ENCODE data around the gene CCN5.

CCN5 gene

DNA sequence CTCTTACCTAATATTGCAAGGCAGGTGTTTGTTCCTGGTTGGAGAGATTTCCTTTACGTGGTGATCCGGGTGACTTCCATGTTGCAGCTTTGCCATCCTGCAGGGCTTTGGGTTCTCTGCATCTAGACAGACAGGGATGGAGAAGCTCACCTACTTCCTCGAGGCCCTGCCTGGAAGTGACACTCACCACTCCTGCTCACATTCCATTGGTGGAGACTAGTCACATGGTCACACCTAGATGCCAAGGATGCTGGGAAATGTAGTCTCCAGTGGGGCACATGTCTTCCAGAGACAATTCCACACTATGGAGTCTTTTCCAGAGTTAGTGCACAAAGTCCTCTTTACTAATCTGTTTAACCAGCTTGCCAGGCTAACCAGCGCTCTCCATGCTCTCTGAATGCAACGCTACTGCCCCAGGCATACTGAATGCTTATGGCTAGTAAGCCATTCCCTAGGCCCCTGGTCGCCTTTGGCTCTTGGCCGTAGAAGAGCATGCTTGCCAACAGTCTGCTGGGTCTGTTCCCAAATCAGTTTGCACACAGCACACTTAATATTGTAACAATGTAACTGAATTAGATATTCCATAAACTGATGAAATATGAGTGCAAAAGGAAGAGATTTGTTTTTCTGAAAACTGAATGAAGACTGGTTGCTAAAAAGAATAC lies 23.8 kb downstream of the CCN5 start:
- peak; percentile 73 for DNase-seq

DNA sequence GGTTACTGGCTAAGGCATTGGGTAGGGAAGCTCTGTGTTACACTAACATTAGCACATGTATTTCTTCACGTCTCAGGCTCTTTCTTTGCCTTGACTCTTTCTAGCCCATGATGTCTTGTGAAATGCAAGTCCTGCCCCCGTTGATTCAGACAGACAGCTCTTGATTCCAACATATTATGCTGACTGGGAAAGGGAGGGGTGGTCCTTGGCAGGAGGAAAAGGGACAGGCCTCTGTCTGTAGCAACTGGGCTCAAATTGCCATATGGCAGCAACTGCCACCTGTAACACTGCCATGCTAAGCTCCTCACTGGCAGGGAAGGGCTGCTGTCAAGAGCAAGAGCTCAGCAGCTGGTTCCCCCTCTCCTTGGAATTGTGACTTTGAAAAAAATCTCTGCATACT lies 24.8 kb downstream of the CCN5 start:
- DNase-seq, result no peak

DNA sequence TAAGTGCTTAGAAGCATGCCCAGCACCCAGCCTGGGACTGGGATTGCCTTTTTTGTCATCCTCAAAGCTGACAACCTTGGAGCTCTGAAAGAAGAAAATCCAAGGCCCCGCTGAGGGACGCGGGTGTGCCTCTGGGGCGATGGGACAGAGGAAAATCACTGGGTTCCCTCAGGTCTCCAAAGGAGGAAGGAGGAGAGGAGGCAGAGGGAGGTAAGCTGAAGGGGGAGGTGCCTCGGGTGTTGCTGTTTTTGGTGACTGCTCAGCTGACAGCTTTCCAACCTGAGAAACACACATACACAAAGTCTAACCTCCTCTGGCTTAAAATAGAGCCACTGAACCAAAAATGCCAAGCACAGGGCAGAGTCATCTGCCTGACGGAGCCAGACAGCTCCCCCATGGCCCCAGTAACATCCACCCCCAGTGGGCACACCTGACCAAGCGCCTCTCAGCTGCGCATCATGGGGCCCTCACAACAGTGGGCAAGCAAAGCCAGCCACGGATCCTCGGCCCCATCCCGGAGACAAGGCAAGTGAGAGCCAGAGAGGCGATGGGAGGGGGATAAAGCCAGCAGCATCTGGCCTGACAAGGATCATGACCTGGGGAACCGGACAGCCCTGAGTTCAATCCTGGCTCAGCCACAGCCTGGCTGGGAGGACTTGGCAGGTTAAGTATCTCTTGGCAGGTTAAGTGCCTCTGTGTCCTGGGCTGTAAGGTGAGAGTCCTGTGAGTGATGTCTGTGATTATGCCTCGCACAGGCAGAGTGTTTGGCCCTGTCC lies 27.3 kb downstream of the CCN5 start:
- DNase-seq, result no peak

DNA sequence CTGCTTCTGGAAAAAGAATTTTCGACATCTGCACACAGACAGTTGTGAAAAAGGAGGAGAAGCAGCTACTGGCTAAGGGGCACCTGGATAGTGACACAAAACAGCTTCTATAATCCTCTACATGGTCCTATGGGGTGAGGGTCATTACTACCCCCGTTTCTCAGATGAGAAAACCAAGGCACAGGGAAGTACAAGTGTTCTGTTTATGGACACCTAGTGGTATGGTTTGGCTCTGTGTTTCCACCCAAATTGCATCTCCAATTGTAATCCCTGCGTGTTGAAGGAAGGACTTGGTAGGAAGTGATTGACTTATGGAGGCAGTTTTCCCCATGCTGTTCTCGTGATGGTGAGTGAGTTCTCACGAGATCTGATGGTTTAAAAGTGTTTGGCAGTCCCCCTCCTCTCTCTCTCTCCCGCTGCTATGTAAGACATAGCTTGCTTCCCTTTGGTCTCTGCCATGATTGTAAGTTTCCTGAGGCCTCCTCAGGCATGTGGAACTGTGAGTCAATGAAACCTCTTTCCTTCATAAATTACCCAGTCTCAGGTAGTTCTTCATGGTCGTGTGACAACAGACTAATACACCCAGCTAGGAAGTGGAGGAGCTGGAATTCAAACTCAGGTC lies 28.0 kb downstream of the CCN5 start:
- DNase-seq, result no peak

DNA sequence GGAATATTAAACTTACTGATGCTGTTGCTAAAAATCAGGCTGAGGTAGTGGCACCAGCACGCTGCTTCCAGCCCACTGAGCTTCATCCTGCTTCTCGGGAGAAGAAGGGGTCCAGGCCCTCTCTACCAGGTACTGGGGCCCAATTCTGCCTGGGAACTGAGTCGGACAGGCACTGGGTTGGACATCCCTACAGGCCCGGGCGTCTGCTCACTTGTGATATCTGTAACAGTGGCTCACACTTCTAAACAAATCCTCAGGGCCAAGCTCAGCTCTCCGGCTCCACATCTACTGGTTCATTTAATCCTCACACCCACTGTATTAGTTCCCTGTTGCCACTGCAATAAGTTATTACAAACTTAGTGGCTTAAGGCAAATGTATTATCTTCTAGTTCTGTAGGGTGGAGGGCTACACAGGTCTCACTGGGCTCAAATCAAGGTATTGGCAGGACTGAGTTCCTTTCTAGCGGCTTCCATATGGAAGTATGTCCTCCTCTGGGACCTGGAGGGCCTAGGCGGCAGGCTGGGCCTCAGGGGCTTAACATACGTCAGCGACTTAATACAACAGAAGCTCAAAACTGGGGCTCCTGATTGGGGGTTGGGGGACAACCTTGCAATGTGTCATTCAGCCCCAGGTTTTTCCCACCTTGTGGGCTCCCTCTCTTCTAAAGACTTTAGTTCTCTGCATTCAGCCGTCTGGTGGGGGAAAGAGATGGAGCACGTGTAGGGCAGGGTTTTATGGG lies 28.9 kb downstream of the CCN5 start:
- no peak for DNase-seq

DNA sequence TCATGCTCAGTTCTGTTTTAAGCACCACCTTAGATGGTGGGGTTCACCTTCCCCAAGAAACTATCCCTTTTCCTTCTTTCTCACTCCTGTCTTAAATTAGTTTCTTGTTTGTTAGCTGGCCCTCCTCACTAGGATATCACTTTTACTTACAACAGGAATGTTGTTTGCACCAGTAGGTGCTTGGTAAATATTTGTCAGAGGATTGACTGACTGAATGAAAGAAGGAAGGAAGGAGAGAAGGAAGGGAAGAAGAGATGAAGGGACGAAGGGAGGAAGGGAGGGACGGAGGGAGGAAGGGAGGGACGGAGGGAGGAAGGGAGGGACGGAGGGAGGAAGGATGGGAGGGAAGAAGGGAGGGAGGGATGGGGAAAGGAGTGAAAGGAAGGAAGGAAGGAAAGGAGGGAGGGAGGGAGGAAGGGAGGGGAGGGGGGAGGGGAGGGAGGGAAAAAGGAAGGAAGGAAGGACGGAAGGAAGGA lies 30.0 kb downstream of the CCN5 start:
- DNase-seq, result no peak

DNA sequence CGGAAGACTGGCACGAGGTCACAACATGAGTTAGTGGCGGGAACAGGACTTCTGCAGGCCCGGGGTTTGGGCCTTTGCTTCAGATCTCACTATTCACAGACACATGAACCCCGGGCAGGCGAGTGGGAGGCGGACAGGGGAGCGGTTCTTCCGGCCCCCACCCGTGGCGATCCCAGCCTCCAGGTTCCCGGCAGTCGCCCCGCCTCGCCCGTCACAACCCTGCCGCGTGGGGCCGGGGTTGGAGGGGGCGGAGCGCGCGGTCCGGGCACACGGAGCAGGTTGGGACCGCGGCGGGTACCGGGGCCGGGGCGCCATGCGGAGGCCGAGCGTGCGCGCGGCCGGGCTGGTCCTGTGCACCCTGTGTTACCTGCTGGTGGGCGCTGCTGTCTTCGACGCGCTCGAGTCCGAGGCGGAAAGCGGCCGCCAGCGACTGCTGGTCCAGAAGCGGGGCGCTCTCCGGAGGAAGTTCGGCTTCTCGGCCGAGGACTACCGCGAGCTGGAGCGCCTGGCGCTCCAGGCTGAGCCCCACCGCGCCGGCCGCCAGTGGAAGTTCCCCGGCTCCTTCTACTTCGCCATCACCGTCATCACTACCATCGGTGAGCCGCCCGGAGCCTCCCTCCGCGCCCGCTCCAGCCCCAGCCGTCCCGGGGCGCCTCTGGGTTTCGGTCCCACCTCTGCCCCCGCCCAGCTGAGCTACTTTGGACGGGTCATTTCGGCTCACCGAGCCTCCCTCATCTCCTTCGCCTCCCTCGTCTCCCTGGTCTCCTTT lies 30.6 kb downstream of the CCN5 start, which contains the start of gene KCNK15:
Gene KCNK15 (plus strand): TSS at position 268 of the 769 bp plus-strand sequence. CDS start 46 bp downstream, at position 314.
- no peak for DNase-seq

DNA sequence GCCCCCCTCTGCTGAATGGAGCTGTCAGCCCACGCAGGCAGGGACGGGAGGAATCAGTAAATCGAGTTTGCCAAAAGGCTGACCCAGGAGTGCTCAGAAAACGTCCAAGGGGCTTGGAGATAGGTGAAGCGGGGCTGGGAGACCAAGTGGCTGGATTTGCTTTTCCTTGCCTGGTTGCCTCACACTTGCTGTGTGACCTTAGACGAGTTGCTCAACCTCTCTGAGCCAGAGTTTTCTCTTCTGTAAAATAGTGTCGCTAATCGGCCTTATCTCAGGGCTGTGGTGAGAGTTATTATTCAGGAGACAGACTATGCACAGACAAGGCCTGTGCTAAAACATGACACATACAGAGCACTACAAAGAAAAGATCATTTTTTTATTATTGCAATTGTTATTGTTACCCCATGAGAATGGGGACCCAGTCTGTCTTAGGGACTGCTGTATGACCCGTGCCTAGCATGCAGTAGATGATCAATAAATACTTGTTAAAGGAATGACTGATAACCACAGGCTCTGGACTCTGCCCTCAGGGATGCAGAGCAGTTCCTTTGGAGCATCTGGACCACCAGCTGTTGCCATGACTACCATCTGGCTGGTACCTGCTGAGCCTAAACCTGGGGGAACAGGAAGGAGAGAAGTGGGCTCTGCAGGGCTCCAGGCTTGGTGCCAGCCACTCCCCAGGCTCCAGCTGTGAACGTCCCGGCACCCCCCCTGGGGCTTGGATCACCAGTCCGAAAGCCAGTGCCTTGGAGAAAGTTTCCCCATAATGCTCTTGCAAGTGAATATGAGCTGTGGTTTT lies 31.4 kb downstream of the CCN5 start:
- DNase-seq, result no peak

DNA sequence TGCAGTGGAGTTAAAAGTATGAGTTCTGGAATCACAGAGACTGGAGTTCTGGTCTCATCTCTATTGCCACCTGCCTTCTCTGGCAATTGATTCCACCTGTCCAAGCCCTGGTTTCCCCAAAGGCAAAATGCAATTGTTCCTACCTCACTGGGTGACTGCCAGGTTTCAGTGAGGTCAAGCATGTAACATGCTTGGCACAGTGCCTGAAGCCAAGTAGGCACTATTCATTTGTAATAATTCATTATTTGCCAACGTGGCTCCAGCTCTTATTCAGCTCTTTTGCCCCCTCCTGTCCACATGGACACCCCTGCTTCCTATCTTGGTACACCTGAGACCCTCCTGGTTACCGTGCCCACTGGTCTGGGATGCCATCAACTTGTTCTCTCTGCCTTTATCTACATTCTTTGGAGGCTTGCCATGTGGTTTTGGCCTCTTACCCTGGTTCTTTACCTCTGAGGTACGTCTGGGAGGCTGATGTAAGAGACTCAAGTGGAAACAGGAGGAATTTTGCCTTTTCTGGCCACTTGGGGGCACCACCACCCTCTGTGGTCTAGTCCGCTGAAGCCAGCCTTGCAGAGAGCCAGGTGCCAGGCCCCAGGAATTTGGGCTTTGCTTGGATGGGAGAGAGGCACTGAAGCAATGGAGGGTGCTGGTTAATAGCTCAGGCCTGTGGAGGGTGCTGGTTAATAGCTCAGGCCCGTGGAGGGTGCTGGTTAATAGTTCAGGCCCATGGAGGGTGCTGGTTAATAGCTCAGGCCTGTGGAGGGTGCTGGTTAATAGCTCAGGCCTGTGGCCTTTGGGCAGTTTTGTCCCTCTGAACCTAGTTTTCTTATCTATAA lies 32.2 kb downstream of the CCN5 start:
- DNase-seq, result peak; percentile 99

DNA sequence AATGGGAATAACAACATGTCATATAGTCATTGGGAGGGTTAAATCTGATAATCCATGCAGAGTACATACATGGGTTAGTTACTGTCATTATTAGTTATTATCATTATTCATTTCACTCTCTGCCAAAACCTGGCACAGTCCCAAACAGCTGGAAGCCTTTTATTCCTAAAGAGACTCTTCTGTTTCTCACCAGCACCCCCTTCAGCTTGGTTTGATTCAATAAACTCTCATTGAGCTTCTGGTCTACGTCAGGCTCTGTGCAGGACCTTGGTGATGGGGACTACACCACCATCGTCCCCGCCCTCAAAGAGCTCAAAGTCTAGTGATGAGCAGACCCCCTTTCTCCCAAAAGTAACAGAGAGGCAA lies 32.8 kb downstream of the CCN5 start:
- peak; percentile 48 for DNase-seq

DNA sequence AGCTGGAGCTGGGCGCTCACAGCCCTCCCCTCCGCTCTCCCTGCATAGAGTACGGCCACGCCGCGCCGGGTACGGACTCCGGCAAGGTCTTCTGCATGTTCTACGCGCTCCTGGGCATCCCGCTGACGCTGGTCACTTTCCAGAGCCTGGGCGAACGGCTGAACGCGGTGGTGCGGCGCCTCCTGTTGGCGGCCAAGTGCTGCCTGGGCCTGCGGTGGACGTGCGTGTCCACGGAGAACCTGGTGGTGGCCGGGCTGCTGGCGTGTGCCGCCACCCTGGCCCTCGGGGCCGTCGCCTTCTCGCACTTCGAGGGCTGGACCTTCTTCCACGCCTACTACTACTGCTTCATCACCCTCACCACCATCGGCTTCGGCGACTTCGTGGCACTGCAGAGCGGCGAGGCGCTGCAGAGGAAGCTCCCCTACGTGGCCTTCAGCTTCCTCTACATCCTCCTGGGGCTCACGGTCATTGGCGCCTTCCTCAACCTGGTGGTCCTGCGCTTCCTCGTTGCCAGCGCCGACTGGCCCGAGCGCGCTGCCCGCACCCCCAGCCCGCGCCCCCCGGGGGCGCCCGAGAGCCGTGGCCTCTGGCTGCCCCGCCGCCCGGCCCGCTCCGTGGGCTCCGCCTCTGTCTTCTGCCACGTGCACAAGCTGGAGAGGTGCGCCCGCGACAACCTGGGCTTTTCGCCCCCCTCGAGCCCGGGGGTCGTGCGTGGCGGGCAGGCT lies 35.1 kb downstream of the CCN5 start:
- no peak for DNase-seq

DNA sequence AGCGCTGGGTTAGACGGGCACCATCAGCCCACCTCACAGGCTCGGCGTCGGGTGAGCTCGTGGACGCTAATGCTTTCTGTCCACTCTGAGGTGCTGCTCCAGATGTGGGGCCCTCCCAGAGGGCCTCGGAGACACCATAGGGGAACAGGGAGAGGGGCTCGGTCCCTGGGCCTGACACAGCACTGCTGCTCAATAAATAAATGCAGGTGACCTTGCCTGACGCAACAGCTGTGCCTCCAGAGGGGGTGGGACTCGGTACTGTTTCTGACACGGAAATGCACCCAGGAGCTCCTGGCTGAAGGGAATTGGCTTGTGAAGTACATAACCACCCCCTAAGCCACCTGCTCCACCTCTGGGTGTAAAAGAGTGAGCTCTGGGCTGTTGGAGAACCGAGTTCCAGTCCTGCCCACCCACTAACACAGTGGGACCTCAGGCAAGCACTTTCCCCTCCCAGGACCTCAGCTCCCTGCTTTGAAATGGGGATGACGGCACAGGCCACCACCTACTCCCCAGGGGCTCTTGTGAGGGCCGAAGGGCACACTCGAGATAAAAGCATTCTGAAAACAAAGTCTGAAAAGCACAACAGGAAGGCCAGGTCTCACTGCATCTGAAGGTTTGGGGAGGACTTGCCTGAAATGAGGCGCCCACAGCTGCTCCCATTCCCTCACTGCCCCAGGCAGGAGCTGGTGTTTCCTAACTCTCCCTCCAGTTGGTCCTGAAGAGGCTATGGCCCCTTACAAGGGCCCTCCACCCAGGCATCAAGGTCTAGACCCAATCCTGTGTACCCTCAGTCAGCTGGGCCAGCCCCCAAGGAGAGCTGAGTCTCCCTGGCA lies 37.1 kb downstream of the CCN5 start:
- DNase-seq, result no peak

DNA sequence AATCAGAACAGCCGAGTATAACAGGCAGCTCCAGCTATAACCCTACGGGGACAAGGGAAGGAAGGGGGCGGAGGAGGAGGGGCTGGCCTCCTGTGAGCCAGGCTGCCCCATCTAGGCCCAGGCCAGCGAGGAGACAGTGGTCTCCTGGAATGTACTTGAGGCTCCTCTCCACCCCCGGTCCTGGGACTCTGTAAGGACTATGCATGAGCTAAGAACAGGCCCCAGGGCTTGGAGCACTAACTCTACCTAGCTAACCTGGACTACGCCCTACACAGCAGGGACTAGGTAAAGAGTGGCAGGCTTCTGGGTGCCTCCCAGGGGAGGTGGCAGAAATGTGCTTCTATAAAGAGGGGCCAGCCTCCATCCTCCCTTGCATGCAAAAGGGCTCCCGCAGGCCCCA lies 39.4 kb downstream of the CCN5 start:
- no peak for DNase-seq

DNA sequence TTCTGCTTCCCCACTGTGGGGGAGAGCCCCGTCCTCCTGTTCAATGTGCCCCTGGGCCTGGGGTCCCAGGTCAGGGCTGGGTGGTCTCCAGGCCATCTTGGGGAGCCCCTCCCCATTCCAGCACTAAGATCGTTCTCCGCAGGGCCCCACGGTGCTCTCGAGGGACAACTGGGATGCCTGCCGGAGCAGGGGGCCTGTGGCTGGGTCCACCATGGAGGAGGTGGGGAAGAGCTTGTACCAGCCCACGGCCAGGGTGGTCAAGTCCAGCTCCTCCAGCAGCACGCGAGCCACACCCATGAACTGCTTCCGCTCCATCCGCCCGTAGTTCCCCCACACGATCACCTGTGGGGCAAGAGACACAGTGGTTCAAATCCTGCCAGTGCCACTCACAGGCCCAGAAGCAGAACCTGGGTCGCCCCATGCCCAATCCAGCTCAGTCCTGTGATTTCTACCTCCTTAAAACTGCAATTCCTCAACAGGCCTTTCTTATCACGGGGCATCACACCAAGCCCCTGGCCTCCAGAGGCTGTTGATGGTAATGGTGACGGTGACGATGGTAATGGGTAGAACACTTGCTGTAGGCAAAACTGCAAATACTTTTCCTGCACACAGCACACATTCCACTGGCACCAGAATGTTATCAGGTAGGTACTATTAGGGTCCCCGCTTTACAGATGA lies 41.0 kb downstream of the CCN5 start:
- DNase-seq, result no peak

DNA sequence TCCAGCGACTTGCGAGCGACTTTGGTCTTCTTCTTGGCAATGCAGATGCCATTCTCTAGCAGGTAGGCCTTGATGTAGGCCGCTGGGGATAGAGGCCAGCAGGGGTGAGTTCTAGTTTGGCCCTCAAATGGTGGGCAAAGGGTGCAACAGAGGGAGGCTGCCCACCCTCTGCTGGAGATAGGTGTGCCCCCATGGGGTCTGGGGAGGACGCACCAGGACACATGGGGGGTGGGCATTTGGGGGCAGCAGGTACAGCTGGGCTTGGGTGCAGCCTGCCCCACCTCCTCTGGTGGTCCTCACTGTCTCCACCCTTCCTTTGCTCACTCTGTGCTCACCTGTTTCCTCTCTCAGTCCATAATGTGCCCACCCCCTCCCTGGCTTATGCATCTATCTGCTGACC lies 41.8 kb downstream of the CCN5 start:
- no peak for DNase-seq

DNA sequence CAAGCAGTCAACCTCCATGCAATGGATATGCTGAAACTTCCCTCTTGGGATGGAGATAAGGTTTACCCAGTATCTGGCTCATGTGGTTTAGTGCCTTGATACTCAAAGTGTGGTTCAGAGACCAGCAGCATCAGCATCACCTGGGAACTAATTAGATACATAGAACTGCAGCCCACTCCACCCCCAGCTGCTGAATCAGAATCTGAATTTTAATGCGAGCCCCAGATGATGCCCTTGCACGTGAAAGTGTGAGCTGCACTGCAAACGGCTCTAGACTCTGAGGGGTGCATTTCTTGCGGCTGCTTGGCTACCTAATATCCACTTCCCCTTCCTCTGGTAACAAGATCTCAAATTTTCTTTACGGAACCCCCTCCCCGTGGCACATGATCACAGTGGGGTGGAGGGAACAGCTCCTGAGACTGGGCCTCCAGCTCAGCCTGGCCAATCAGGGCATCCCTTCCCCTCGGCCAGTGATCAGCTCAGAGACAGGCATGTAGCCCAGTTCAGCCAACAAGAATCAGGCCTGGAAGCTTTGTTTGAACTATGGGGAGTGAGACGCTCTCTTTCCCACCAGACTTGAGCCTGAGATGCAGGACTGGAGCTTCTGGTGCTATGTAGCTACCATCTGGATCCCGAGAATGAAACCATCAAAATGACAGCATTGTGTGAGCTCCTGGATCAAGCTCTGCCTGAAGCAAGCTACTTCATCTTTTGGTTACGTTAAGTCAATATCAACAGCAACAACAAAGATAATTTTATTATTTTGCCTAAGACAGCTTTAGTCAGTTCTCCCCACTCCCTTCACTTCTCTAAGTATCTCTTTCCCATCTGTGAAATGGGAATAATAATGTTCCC lies 43.3 kb downstream of the CCN5 start:
- DNase-seq, result no peak

DNA sequence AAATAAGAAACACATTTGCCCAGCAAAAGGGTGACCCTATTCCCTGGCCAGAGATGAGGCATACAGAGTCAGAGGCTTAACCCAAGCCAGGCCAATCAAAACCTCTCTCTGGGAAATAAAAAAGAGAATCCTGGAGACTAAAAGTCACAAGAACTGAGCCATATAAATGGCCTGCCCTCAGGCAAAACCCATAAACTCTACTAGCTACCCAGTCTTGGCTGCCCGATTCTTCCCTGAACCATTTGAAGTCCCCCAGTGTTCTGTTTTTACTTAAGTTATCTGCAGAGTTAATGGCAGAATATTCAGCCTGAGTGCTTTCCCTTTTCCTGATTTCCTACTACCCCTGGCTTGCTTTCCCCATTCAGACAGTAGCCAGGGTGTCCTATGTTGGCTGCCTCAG lies 44.4 kb downstream of the CCN5 start:
- DNase-seq, result no peak

Data from NCI-H2029 treated with DMSO at 0.1 percent for 48 hours (cell line).